Liver (tissue), 9 donors: Measurements from ENCODE around the gene RAD51. TPM values are rescaled to one million over a fixed set of nuclear protein-coding genes. Genes with fewer than 3 reads are reported as not detected.

Source experiments
- DNase-seq: peaks from one replicate; pipeline ENCODE4 v3.0.0-alpha.2; 2017; ENCODE audit warnings: low spot score
- H3K27ac ChIP-seq, 2 donors: one replicate each; pipeline ENCODE4 v1.7.0; 2013; ENCODE audit warnings: inconsistent platforms in 2 of 2, low read length in 2 of 2, control low read depth in 1 of 2, low read depth in 1 of 2, mild to moderate bottlenecking in 1 of 2
- H3K27me3 ChIP-seq, 4 donors: one replicate each; pipeline versions ENCODE4 v1.6.1 to v1.7.0; 2013; ENCODE audit warnings: low read length in 3 of 4, inconsistent platforms in 1 of 4, mild to moderate bottlenecking in 1 of 4, moderate library complexity in 1 of 4; ENCODE audit not compliant: control insufficient read depth in 4 of 4, insufficient read depth in 4 of 4
- H3K36me3 ChIP-seq, 4 donors: one replicate each; pipeline versions ENCODE4 v1.6.1 to v1.7.0; 2013; ENCODE audit warnings: low read length in 3 of 4, mild to moderate bottlenecking in 3 of 4, low read depth in 1 of 4, moderate library complexity in 1 of 4; ENCODE audit not compliant: control insufficient read depth in 4 of 4, insufficient read depth in 3 of 4
- H3K4me1 ChIP-seq, 4 donors: one replicate each; pipeline versions ENCODE4 v1.6.1 to v1.7.0; 2013; ENCODE audit warnings: low read length in 3 of 4, mild to moderate bottlenecking in 3 of 4, moderate library complexity in 1 of 4; ENCODE audit not compliant: control insufficient read depth in 4 of 4, insufficient read depth in 4 of 4
- H3K4me3 ChIP-seq, 3 donors: one replicate each; pipeline versions ENCODE4 v1.6.1 to v1.7.0; 2013; ENCODE audit warnings: low read length in 3 of 3, control low read depth in 1 of 3, low read depth in 1 of 3, mild to moderate bottlenecking in 1 of 3
- H3K9ac ChIP-seq, 2 donors: one replicate each; pipeline ENCODE4 v1.7.0; 2013; ENCODE audit warnings: low read length in 2 of 2, mild to moderate bottlenecking in 2 of 2, moderate library complexity in 2 of 2, control low read depth in 1 of 2, low read depth in 1 of 2
- H3K9me3 ChIP-seq, 4 donors: one replicate each; pipeline versions ENCODE4 v1.6.1 to v1.7.0; 2013; ENCODE audit warnings: low read length in 3 of 4; ENCODE audit not compliant: control insufficient read depth in 4 of 4
- ATF3 ChIP-seq: IDR thresholded peaks from 2 replicates; pipeline ENCODE4 v1.6.1; 2016; ENCODE audit warnings: antibody characterized with exemption
- EGR1 ChIP-seq, 2 donors: IDR thresholded peaks; 2 replicates each; pipeline ENCODE4 v1.6.1; 2016 to 2018; ENCODE audit warnings: antibody characterized with exemption in 2 of 2, low read depth in 2 of 2
- FOXA1 ChIP-seq: IDR thresholded peaks from 2 replicates; pipeline ENCODE4 v1.6.1; 2016; ENCODE audit warnings: antibody characterized with exemption
- FOXA2 ChIP-seq: IDR thresholded peaks from 2 replicates; pipeline ENCODE4 v1.6.1; 2016; ENCODE audit warnings: antibody characterized with exemption
- GABPA ChIP-seq, 2 donors: IDR thresholded peaks in 1 of 2; conservative IDR thresholded peaks in 1 of 2; 2 replicates each; pipeline ENCODE4 v1.6.1; 2016; ENCODE audit warnings: antibody characterized with exemption in 2 of 2, mild to moderate bottlenecking in 1 of 2, moderate library complexity in 1 of 2
- HNF4A ChIP-seq, 2 donors: conservative IDR thresholded peaks; 2 replicates each; pipeline ENCODE4 v1.6.1; 2016; ENCODE audit warnings: antibody characterized with exemption in 2 of 2, mild to moderate bottlenecking in 2 of 2
- HNF4G ChIP-seq: IDR thresholded peaks from 2 replicates; pipeline ENCODE4 v1.6.1; 2016; ENCODE audit warnings: antibody characterized with exemption
- JUND ChIP-seq, 2 donors: IDR thresholded peaks; 2 replicates each; pipeline ENCODE4 v1.6.1; 2016; ENCODE audit warnings: antibody characterized with exemption in 2 of 2
- MAX ChIP-seq: IDR thresholded peaks from 2 replicates; pipeline ENCODE4 v1.6.1; 2016; ENCODE audit warnings: antibody characterized with exemption
- NR2F2 ChIP-seq: IDR thresholded peaks from 2 replicates; pipeline ENCODE4 v1.6.1; 2016; ENCODE audit warnings: antibody characterized with exemption
- RAD21 ChIP-seq, 2 donors: IDR thresholded peaks; 2 replicates each; pipeline ENCODE4 v1.6.1; 2016; ENCODE audit warnings: antibody characterized with exemption in 2 of 2, mild to moderate bottlenecking in 2 of 2
- RXRA ChIP-seq, 2 donors: IDR thresholded peaks; 2 replicates each; pipeline ENCODE4 v1.6.1; 2017 to 2018; ENCODE audit warnings: antibody characterized with exemption in 2 of 2, mild to moderate bottlenecking in 1 of 2
- SP1 ChIP-seq: IDR thresholded peaks from 2 replicates; pipeline ENCODE4 v1.6.1; 2018; ENCODE audit warnings: antibody characterized with exemption, mild to moderate bottlenecking
- YY1 ChIP-seq: IDR thresholded peaks from 2 replicates; pipeline ENCODE4 v1.6.1; 2016; ENCODE audit warnings: antibody characterized with exemption, mild to moderate bottlenecking
- ZBTB33 ChIP-seq: IDR thresholded peaks from 2 replicates; pipeline ENCODE4 v1.6.1; 2016; ENCODE audit warnings: antibody characterized with exemption
- WGBS: extraction: QIAGEN DNeasy Blood & Tissue Kit; methylation state at CpG from one replicate; pipeline ENCODE4 v1.1.7; 2013; 5-methylcytosine and 5-hydroxymethylcytosine counted together
- polyA plus RNA-seq, 2 donors: library from polyadenylated mRNA; stranded (reverse) in 1 of 2; unstranded in 1 of 2; fragments of 200-250 nt in 1 of 2; fragments of >200 nt in 1 of 2; fragmentation: Nextera tagmentation in 1 of 2; extraction: Ambion mirVana in 1 of 2; gene quantifications; one replicate each; pipeline versions ENCODE4 v1.2.1 to v1.2.3, GENCODE V29; 2013 to 2015
- total RNA-seq, 2 donors: library from RNA; depleted of rRNA; stranded (reverse); fragments of >200 nt; gene quantifications; one replicate each; pipeline ENCODE4 v1.2.3, GENCODE V29; 2014
- TF ChIP-seq, protein P1 (sequence below): IDR thresholded peaks from 2 replicates; pipeline ENCODE4 v1.6.1; 2016; ENCODE audit warnings: antibody characterized with exemption, mild to moderate bottlenecking
- TF ChIP-seq, protein P2 (sequence below): fragments of 150-350 bp; IDR thresholded peaks from 2 replicates; pipeline ENCODE4 v1.5.1; 2017; ENCODE audit warnings: improper control_type of control experiment, low read depth, low read length; ENCODE audit not compliant: missing input control
- donor health status: healthy.
- donor health status: healthy.
- donor health status: healthy.
- donor health status: healthy.
- donor health status: healthy.

Gene RAD51
- total and polyA plus RNA-seq, 4 donors: 0.25 to 11.3 (median 0.69) TPM

DNA sequence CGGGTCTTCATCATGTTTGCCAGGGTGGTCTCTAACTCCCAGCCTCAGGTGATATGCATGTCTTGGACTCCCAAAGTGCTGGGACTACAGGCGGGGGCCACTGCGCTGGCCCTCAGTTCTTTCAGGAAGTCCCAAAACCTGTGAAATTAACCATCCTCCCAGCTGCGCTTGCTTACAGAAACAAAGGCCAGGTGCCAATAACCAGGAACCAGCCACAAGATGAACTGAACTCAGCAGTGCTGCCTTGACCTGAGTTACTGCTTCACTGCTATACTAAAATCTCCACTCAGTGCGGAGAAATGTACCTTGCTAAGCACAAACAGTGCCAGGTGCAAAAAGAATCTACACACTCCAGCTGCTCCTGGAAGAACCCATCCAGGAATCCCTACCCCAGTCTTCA is 65.0 kb downstream of the RAD51 start:
- no peaks in the 10 kb centered on the region for H3K36me3 ChIP-seq
- H3K27me3 ChIP-seq: no peaks in the 10 kb centered on the region
- WGBS: 96% methylated on average over 5 of the region's 5 CpGs
- H3K4me1 ChIP-seq: peaks cover 0 to 18% (median 10%) of the 10 kb centered on the region in 4 donors
- H3K9me3 ChIP-seq: no peaks in the 10 kb centered on the region
- H3K9ac ChIP-seq: no peak overlapping the region
- TF ChIP-seq RAD21 (IDR thresholded peaks at IDR 0.05) (no peak), YY1 (no peak), MAX (no peak), FOXA1 (no peak), NR2F2 (no peak), FOXA2 (no peak), HNF4G (no peak), EGR1 (IDR thresholded peaks at IDR 0.05; ENCODE audit: low read depth in 2 of 2) (no peak), HNF4A (conservative IDR thresholded peaks at IDR 0.05) (no peak), ZBTB33 (no peak), JUND (IDR thresholded peaks at IDR 0.05) (no peak), GABPA (IDR thresholded peaks at IDR 0.05 in 1 of 2, conservative IDR thresholded peaks at IDR 0.05 in 1 of 2) (no peak), SP1 (no peak), ATF3 (no peak), RXRA (IDR thresholded peaks at IDR 0.05) (no peak)
- TF ChIP-seq, protein P1, sequence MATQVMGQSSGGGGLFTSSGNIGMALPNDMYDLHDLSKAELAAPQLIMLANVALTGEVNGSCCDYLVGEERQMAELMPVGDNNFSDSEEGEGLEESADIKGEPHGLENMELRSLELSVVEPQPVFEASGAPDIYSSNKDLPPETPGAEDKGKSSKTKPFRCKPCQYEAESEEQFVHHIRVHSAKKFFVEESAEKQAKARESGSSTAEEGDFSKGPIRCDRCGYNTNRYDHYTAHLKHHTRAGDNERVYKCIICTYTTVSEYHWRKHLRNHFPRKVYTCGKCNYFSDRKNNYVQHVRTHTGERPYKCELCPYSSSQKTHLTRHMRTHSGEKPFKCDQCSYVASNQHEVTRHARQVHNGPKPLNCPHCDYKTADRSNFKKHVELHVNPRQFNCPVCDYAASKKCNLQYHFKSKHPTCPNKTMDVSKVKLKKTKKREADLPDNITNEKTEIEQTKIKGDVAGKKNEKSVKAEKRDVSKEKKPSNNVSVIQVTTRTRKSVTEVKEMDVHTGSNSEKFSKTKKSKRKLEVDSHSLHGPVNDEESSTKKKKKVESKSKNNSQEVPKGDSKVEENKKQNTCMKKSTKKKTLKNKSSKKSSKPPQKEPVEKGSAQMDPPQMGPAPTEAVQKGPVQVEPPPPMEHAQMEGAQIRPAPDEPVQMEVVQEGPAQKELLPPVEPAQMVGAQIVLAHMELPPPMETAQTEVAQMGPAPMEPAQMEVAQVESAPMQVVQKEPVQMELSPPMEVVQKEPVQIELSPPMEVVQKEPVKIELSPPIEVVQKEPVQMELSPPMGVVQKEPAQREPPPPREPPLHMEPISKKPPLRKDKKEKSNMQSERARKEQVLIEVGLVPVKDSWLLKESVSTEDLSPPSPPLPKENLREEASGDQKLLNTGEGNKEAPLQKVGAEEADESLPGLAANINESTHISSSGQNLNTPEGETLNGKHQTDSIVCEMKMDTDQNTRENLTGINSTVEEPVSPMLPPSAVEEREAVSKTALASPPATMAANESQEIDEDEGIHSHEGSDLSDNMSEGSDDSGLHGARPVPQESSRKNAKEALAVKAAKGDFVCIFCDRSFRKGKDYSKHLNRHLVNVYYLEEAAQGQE: no peak
- TF ChIP-seq, protein P2, sequence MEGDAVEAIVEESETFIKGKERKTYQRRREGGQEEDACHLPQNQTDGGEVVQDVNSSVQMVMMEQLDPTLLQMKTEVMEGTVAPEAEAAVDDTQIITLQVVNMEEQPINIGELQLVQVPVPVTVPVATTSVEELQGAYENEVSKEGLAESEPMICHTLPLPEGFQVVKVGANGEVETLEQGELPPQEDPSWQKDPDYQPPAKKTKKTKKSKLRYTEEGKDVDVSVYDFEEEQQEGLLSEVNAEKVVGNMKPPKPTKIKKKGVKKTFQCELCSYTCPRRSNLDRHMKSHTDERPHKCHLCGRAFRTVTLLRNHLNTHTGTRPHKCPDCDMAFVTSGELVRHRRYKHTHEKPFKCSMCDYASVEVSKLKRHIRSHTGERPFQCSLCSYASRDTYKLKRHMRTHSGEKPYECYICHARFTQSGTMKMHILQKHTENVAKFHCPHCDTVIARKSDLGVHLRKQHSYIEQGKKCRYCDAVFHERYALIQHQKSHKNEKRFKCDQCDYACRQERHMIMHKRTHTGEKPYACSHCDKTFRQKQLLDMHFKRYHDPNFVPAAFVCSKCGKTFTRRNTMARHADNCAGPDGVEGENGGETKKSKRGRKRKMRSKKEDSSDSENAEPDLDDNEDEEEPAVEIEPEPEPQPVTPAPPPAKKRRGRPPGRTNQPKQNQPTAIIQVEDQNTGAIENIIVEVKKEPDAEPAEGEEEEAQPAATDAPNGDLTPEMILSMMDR: no peak
- H3K4me3 ChIP-seq: no peak overlapping the region
- H3K27ac ChIP-seq: no peak overlapping the region
- no peak for DNase-seq
